ENCODE measurements around the gene GNB1. TPM values are rescaled to one million over a fixed set of nuclear protein-coding genes. Genes with fewer than 3 reads are reported as not detected.

GNB1 gene
- total and polyA plus RNA-seq, 2 of the 4 experiments (the other 2 are of a cell fraction): 73.5 to 371 TPM

DNA sequence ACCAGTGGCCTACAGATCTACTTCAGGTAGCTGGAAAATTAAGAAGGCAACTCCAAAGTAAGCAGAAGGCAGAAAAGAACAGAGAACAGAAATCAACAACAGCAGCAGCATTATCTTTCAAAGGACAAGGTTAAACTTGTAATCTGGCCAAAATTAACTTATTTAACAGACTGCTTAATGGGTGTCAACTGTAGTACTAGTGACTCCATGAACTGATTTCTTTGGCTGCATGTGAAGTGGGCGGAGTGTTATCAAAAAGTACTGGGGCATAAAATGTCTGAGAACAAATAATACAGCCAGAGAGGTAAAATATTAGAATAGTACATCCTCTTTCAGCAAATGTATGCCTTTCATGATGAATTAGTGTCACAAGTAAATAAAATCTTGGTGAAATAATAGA, 88.0 kb downstream of the GNB1 start:
- ATAC-seq (ENCODE audit: low read depth) (no peak), DNase-seq (no peak)
- Histone ChIP-seq H2BK15ac (ENCODE audit: low read depth, low read length) (no peak overlapping the region), H4K8ac (ENCODE audit: low read depth in 2 of 2, low read length in 2 of 2) (no peak overlapping the region), H3K79me1 (ENCODE audit: low read depth in 1 of 2, low read length in 2 of 2) (peaks cover 50 to 72% of the 10 kb centered on the region in 2 experiments), H3K14ac (replicated peaks; ENCODE audit: low read depth, low read length) (no peak overlapping the region), H3K23ac (ENCODE audit: low read depth, low read length) (no peak overlapping the region), H3K4me3 (ENCODE audit: insufficient read depth, low read depth, low read length) (no peak overlapping the region), H2BK120ac (ENCODE audit: low read depth, low read length) (no peak overlapping the region), H3K36me3 (ENCODE audit: control insufficient read depth, insufficient read depth, low read length) (peaks cover 62% of the 10 kb centered on the region), H3K27ac (ENCODE audit: insufficient read depth, low read length) (no peak overlapping the region), H4K5ac (ENCODE audit: low read depth, low read length) (no peak overlapping the region), H3K9me1 (ENCODE audit: insufficient read depth, low read length) (peaks cover 5% of the 10 kb centered on the region), H2BK5ac (ENCODE audit: low read depth, low read length, poor library complexity, severe bottlenecking) (no peak overlapping the region), H3K18ac (ENCODE audit: low read depth, low read length) (no peak overlapping the region), H3K9ac (ENCODE audit: low read depth, low read length) (no peak overlapping the region), H2AFZ (replicated peaks; ENCODE audit: low read length, poor library complexity) (no peak overlapping the region), H3K56ac (ENCODE audit: extremely low read depth, insufficient read depth, low read length) (no peak overlapping the region), H2BK20ac (ENCODE audit: low read depth, low read length) (no peak overlapping the region), H3K4ac (ENCODE audit: low read depth, low read length) (no peak overlapping the region), H3K4me2 (ENCODE audit: low read depth, low read length) (no peak overlapping the region), H4K91ac (ENCODE audit: insufficient read depth, low read depth, low read length) (no peak overlapping the region), H4K20me1 (ENCODE audit: insufficient read depth, low read length) (peaks cover 63% of the 10 kb centered on the region), H2AK9ac (replicated peaks; ENCODE audit: low read depth, low read length, poor library complexity) (no peak overlapping the region), H3K4me1 (ENCODE audit: control insufficient read depth, insufficient read depth, low read length) (no peaks in the 10 kb centered on the region), H3K9me3 (ENCODE audit: control insufficient read depth, insufficient read depth, low read length) (no peaks in the 10 kb centered on the region), H3K27me3 (ENCODE audit: control insufficient read depth, insufficient read depth, low read length) (no peaks in the 10 kb centered on the region), H2AK5ac (ENCODE audit: low read depth, low read length) (no peak overlapping the region)
- TF ChIP-seq MAZ (IDR thresholded peaks at IDR 0.05; ENCODE audit: borderline replicate concordance, low read depth, low read length): no peak
- TF ChIP-seq, protein P1, sequence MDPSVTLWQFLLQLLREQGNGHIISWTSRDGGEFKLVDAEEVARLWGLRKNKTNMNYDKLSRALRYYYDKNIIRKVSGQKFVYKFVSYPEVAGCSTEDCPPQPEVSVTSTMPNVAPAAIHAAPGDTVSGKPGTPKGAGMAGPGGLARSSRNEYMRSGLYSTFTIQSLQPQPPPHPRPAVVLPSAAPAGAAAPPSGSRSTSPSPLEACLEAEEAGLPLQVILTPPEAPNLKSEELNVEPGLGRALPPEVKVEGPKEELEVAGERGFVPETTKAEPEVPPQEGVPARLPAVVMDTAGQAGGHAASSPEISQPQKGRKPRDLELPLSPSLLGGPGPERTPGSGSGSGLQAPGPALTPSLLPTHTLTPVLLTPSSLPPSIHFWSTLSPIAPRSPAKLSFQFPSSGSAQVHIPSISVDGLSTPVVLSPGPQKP (IDR thresholded peaks at IDR 0.05; ENCODE audit: borderline replicate concordance, low read depth, low read length): no peak
- TF ChIP-seq RAD21 (IDR thresholded peaks at IDR 0.05; ENCODE audit: low read length): no peak
- no peak for TF ChIP-seq FOS (IDR thresholded peaks at IDR 0.05; ENCODE audit: low read depth, low read length)
- no TSS peak for BruUV-seq (replicated peaks)
- intact Hi-C loops (cut with micrococcal nuclease) (no loop called here), dilution Hi-C loops (cut with HindIII; ENCODE audit: low sequenced_read_pairs, unreplicated experiment) (no loop called here), in situ Hi-C loops (cut with MboI; ENCODE audit: low sequenced_read_pairs) (no loop called here)
- ChIA-PET CTCF (no interaction called here), POLR2A (ENCODE audit: unreplicated experiment) (interaction anchor here (0.7 kb wide), 1 partner anchor 8 kb away, joined by 5 read pairs; no protein-coding TSS in a partner anchor)
- WGBS, 2 experiments (ENCODE audit: extremely low coverage in 2 of 2, insufficient read length in 1 of 2): no CpG with 5 or more reads among the region's 1 CpG

Measured in IMR-90 (cell line).